AG04450 (cell line): Measurements from ENCODE around the gene CACNB3. TPM values are rescaled to one million over a fixed set of nuclear protein-coding genes. Genes with fewer than 3 reads are reported as not detected.

Source experiments
- CTCF ChIA-PET: fragments of 300-600, 350-600 bp; formaldehyde crosslinking; extraction: SDS; loops from one replicate; lab custom pipeline; 2022; ENCODE audit warnings: antibody characterized with exemption, inconsistent platforms; lab: Charles Lee
- POLR2A ChIA-PET: fragments of 350-600 bp; formaldehyde crosslinking; extraction: SDS; loops from one replicate; lab custom pipeline; 2021; ENCODE audit warnings: antibody characterized with exemption, inconsistent platforms; lab: Yijun Ruan, JAX
- DNase-seq: peaks from one replicate; pipeline ENCODE4 v3.0.0-alpha.2; 2011; ENCODE audit warnings: low read depth, low spot score
- H3K27ac ChIP-seq: one replicate; pipeline ENCODE4 v1.5.1; 2012; ENCODE audit warnings: low read depth, low read length, control low read depth
- H3K27me3 ChIP-seq: one replicate; pipeline ENCODE4 v1.6.0; 2012; ENCODE audit warnings: low read length; ENCODE audit not compliant: control insufficient read depth, insufficient read depth
- H3K4me3 ChIP-seq: 2 replicates; pipeline ENCODE4 v1.5.1; 2011; ENCODE audit warnings: mild to moderate bottlenecking, low read depth, low read length, control low read depth
- H3K9me3 ChIP-seq: 2 replicates; pipeline ENCODE4 v1.5.1; 2012; ENCODE audit warnings: low read length; ENCODE audit not compliant: control insufficient read depth, insufficient read depth
- polyA plus RNA-seq: library from polyadenylated mRNA; depleted of rRNA; stranded (reverse); fragments of >200 nt; gene quantifications from 2 replicates; pipeline ENCODE4 v1.2.3, GENCODE V29; 2011
- TF ChIP-seq, protein P1 (sequence below): IDR thresholded peaks from 2 replicates; pipeline ENCODE4 v1.5.1; 2011; ENCODE audit warnings: low read depth, low read length, control low read depth, inconsistent platforms

Gene CACNB3
- polyA plus RNA-seq, 1 experiment = 44.9 TPM

DNA sequence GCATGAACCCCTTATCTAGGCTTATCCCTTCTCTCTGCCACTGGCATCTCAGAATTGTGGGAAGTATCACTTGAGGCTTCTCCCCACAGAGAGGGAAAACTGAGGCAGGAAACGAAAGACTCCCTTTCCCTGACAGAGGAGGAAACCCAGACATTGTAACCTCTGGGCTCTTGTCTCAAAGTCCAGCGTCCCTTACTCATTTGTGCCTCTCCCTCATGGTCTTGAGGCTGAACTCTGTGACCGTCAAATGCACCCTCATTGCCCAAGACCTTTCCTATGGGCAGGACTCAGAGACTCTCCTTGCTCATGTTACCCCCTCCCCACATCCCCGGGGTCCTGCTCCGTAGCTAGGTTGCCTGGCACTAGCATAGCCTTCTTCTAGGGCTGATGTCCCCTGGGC lies 3.8 kb downstream of the CACNB3 start:
- ChIA-PET CTCF (no interaction called here), POLR2A (no interaction called here)
- no peak overlapping the region for H3K4me3 ChIP-seq
- no peak overlapping the region for H3K27ac ChIP-seq
- no peak for DNase-seq
- H3K9me3 ChIP-seq = peaks cover 3% of the 10 kb centered on the region; the same call in 1 of the 2 replicates
- TF ChIP-seq, protein P1, sequence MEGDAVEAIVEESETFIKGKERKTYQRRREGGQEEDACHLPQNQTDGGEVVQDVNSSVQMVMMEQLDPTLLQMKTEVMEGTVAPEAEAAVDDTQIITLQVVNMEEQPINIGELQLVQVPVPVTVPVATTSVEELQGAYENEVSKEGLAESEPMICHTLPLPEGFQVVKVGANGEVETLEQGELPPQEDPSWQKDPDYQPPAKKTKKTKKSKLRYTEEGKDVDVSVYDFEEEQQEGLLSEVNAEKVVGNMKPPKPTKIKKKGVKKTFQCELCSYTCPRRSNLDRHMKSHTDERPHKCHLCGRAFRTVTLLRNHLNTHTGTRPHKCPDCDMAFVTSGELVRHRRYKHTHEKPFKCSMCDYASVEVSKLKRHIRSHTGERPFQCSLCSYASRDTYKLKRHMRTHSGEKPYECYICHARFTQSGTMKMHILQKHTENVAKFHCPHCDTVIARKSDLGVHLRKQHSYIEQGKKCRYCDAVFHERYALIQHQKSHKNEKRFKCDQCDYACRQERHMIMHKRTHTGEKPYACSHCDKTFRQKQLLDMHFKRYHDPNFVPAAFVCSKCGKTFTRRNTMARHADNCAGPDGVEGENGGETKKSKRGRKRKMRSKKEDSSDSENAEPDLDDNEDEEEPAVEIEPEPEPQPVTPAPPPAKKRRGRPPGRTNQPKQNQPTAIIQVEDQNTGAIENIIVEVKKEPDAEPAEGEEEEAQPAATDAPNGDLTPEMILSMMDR = no peak
- H3K27me3 ChIP-seq = no peaks in the 10 kb centered on the region

DNA sequence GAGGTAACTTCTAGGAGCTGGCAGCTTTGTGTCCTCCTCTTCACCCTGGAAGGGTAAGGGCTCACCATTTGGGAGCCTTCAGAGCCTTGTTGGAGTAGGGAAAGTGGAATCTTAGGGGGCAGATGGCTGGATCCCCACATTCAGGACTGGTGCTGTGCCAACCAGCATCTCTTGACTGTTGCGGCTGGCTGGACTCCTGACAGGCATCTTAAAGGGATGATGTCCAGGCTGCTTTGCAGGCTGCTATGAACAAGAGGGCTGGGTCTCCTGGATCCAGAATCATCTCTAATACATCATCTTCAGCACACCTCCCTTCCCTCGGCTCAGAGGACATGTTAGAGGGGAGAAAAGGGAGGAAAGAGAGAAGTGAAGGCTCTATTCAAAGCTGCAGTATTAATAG lies 4.4 kb downstream of the CACNB3 start:
- no peak for DNase-seq
- POLR2A ChIA-PET = no interaction called here
- H3K4me3 ChIP-seq = no peak overlapping the region
- no peaks in the 10 kb centered on the region for H3K27me3 ChIP-seq
- H3K9me3 ChIP-seq = peaks cover 3% of the 10 kb centered on the region; the same call in 1 of the 2 replicates
- TF ChIP-seq, protein P1 = no peak
- H3K27ac ChIP-seq = no peak overlapping the region
- CTCF ChIA-PET = no interaction called here

DNA sequence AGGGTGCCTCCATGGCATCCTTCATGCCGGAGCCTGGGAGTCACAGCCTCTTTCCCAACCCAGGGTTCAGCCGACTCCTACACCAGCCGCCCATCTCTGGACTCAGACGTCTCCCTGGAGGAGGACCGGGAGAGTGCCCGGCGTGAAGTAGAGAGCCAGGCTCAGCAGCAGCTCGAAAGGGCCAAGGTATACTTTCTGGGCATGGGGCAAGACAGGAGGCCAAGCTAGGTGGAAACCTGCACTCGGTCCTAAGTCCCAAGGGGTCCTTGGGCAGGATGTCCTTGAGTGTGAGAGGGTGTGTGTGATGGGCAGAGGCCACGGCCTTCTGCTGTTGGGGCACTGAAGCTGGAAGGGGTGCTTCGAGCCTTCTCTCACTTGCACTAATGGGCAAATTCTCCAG lies 5.0 kb downstream of the CACNB3 start:
- ChIA-PET POLR2A (no interaction called here), CTCF (no interaction called here)
- H3K4me3 ChIP-seq = no peak overlapping the region
- no peak overlapping the region for H3K27ac ChIP-seq
- DNase-seq = no peak
- TF ChIP-seq, protein P1 = no peak
- no peaks in the 10 kb centered on the region for H3K27me3 ChIP-seq
- no peaks in the 10 kb centered on the region; the same call in 1 of the 2 replicates for H3K9me3 ChIP-seq

DNA sequence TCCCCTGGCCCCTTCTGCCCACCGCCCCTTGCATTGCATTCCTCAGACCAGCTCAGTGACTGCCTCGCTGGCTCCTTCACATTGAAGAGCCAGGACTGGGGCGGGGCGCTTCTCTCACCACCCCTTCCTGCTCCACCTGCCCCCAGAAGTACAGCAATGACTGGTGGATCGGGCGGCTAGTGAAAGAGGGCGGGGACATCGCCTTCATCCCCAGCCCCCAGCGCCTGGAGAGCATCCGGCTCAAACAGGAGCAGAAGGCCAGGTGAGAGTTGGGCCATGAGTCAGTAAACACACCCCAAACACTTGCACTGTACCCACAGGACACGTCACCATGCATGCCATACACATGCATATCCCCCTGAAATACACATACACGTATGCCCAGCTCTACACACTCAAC lies 5.8 kb downstream of the CACNB3 start:
- no peak for DNase-seq
- CTCF ChIA-PET = interaction anchor here (1.7 kb wide), 1 partner anchor 9 kb away, joined by 5 read pairs; no protein-coding TSS in a partner anchor
- TF ChIP-seq, protein P1 = no peak
- POLR2A ChIA-PET = no interaction called here
- H3K4me3 ChIP-seq = no peak overlapping the region
- no peaks in the 10 kb centered on the region for H3K9me3 ChIP-seq
- no peaks in the 10 kb centered on the region for H3K27me3 ChIP-seq
- no peak overlapping the region for H3K27ac ChIP-seq

DNA sequence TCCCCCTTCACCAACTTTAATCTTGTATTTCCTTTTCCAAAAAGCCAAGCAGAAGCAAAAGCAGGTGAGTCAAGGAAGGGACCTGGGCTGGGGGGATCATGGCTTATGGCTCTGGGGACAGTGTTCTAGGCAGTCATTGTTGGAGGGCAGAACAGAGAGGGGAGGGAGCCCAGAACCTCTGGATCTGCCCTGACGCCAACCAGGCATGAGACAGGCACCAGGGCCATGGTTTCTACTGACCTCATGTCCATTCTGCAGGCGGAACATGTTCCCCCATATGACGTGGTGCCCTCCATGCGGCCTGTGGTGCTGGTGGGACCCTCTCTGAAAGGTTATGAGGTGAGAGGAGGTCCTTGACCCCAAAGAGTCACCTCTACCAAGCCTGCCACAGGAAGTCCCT lies 6.6 kb downstream of the CACNB3 start:
- POLR2A ChIA-PET = no interaction called here
- CTCF ChIA-PET = interaction anchor here (1.7 kb wide), 1 partner anchor 10 kb away, joined by 5 read pairs; no protein-coding TSS in a partner anchor
- no peaks in the 10 kb centered on the region for H3K27me3 ChIP-seq
- no peak overlapping the region for H3K4me3 ChIP-seq
- DNase-seq = no peak
- TF ChIP-seq, protein P1 = no peak
- H3K27ac ChIP-seq = no peak overlapping the region
- H3K9me3 ChIP-seq = no peaks in the 10 kb centered on the region
